ENCODE measurements around the gene PIK3AP1.

Gene PIK3AP1

GRCh38 chr10:96600337-96600736 is 120.0 kb downstream of the PIK3AP1 start:
- no peak for DNase-seq (ENCODE audit: low read depth)
- H3K4me3 ChIP-seq (ENCODE audit: low read length): no peak overlapping the region
- no peak for TF ChIP-seq CTCF (conservative IDR thresholded peaks at IDR 0.05; ENCODE audit: low read length)

GRCh38 chr10:96598846-96599245 is 121.5 kb downstream of the PIK3AP1 start:
- no peak for TF ChIP-seq CTCF (conservative IDR thresholded peaks at IDR 0.05; ENCODE audit: low read length)
- DNase-seq (ENCODE audit: low read depth): no peak
- H3K4me3 ChIP-seq (ENCODE audit: low read length): no peak overlapping the region

- no peak for DNase-seq (ENCODE audit: low read depth)
- TF ChIP-seq CTCF (conservative IDR thresholded peaks at IDR 0.05; ENCODE audit: low read length): no peak
- no peak overlapping the region for H3K4me3 ChIP-seq (ENCODE audit: low read length)
Measured at GRCh38 chr10:96596422-96597407, 123.6 kb downstream of the PIK3AP1 start.

- TF ChIP-seq CTCF (conservative IDR thresholded peaks at IDR 0.05; ENCODE audit: low read length): no peak
- H3K4me3 ChIP-seq (ENCODE audit: low read length): no peak overlapping the region
- no peak for DNase-seq (ENCODE audit: low read depth)
Measured at GRCh38 chr10:96595741-96596140, 124.6 kb downstream of the PIK3AP1 start.

GRCh38 chr10:96591946-96592345 is 128.4 kb downstream of the PIK3AP1 start:
- TF ChIP-seq CTCF (conservative IDR thresholded peaks at IDR 0.05; ENCODE audit: low read length): no peak
- no peak for DNase-seq (ENCODE audit: low read depth)
- no peak overlapping the region for H3K4me3 ChIP-seq (ENCODE audit: low read length)

GRCh38 chr10:96588616-96589419 is 131.5 kb downstream of the PIK3AP1 start:
- DNase-seq (ENCODE audit: low read depth): no peak
- no peak overlapping the region for H3K4me3 ChIP-seq (ENCODE audit: low read length)
- TF ChIP-seq CTCF (conservative IDR thresholded peaks at IDR 0.05; ENCODE audit: low read length): no peak

Measured in AG10803 (cell line).